Smooth muscle cell (in vitro differentiated cells): Measurements from ENCODE around the gene CDKN1B. TPM values are rescaled to one million over a fixed set of nuclear protein-coding genes. Genes with fewer than 3 reads are reported as not detected.

ENCODE experiments used
- DNase-seq: peaks from one replicate; lab custom pipeline; 2025; ENCODE audit not compliant: unreplicated experiment; lab: John Stamatoyannopoulos, UW
- H2AFZ ChIP-seq: fragments of 200-600 bp; sonication (generic); 2 replicates; pipeline ENCODE4 v1.6.0; 2016; ENCODE audit warnings: antibody characterized with exemption, low read depth, mild to moderate bottlenecking
- H3F3A ChIP-seq: fragments of 200-600 bp; sonication (generic); 2 replicates; pipeline ENCODE4 v1.6.0; 2017; ENCODE audit warnings: antibody characterized with exemption, low read depth
- H3K27ac ChIP-seq: fragments of 200-600 bp; sonication (generic); 2 replicates; pipeline ENCODE4 v1.5.1; 2016; ENCODE audit warnings: low read depth, mild to moderate bottlenecking
- H3K27me3 ChIP-seq: fragments of 200-600 bp; sonication (generic); 2 replicates; pipeline ENCODE4 v1.6.1; 2016; ENCODE audit warnings: low read depth, mild to moderate bottlenecking
- H3K36me3 ChIP-seq: fragments of 200-600 bp; sonication (generic); 2 replicates; pipeline ENCODE4 v1.5.1; 2016; ENCODE audit warnings: low read depth
- H3K4me1 ChIP-seq: fragments of 200-600 bp; sonication (generic); 2 replicates; pipeline ENCODE4 v1.5.1; 2016; ENCODE audit warnings: low read depth
- H3K4me2 ChIP-seq: fragments of 200-600 bp; sonication (generic); 2 replicates; pipeline ENCODE4 v1.6.0; 2016; ENCODE audit warnings: mild to moderate bottlenecking
- H3K4me3 ChIP-seq: fragments of 200-600 bp; sonication (generic); 2 replicates; pipeline ENCODE4 v1.5.1; 2016; ENCODE audit warnings: mild to moderate bottlenecking
- H3K79me2 ChIP-seq: fragments of 200-600 bp; sonication (generic); 2 replicates; pipeline ENCODE4 v1.6.0; 2016; ENCODE audit warnings: low read depth, mild to moderate bottlenecking
- H3K9ac ChIP-seq: fragments of 200-600 bp; sonication (generic); 2 replicates; pipeline ENCODE4 v1.6.0; 2016; ENCODE audit warnings: low read depth
- H3K9me3 ChIP-seq: fragments of 200-600 bp; sonication (generic); replicated peaks from 2 replicates; pipeline ENCODE4 v1.5.1; 2016; ENCODE audit warnings: low read depth
- H4K20me1 ChIP-seq: fragments of 200-600 bp; sonication (generic); 2 replicates; pipeline ENCODE4 v1.6.0; 2016; ENCODE audit warnings: low read depth
- WGBS: methylation state at CpG from one replicate; pipeline ENCODE4 v1.1.7; 2016; ENCODE audit warnings: low lambda C conversion rate; 5-methylcytosine and 5-hydroxymethylcytosine counted together
- polyA plus RNA-seq: library from polyadenylated mRNA; unstranded; fragments of >200 nt; fragmentation: Nextera tagmentation; extraction: Ambion mirVana; gene quantifications from 2 replicates; pipeline ENCODE4 v1.2.1, GENCODE V29; 2016
- total RNA-seq: library from RNA; depleted of rRNA; stranded (reverse); fragments of >200 nt; gene quantifications from 2 replicates; pipeline ENCODE4 v1.2.3, GENCODE V29; 2014
- TF ChIP-seq, protein P1 (sequence below): fragments of 200-600 bp; sonication (generic); IDR thresholded peaks from 2 replicates; pipeline ENCODE4 v1.5.1; 2017; ENCODE audit warnings: borderline replicate concordance, mild to moderate bottlenecking, antibody characterized with exemption; ENCODE audit not compliant: insufficient read depth, poor library complexity, severe bottlenecking

Gene CDKN1B
- total and polyA plus RNA-seq, 2 experiments from 2014 or later: 3.0 to 17.4 TPM

DNA sequence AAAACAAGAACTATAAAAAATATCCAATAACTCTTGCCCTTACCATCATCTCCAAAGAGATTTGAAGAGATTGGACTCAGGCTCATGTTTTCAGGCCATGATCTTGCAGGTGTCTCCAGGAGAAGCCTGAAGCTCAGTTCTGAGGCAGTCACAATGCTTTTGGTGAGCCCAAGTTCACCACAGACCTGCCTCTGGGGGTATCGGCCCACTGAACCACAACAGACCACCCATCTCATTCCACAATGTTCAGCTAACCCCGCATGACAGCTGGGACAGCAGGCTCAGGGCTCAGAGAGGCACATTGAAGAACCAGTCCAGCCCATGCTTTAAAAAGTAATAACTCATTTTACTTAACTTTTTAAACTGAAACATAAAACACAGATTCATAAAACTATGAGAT lies 40.0 kb downstream of the CDKN1B start:
- H4K20me1 ChIP-seq: no peaks in the 10 kb centered on the region
- H2AFZ ChIP-seq: no peak overlapping the region
- H3K9ac ChIP-seq: no peak overlapping the region
- no peak for DNase-seq
- TF ChIP-seq, protein P1, sequence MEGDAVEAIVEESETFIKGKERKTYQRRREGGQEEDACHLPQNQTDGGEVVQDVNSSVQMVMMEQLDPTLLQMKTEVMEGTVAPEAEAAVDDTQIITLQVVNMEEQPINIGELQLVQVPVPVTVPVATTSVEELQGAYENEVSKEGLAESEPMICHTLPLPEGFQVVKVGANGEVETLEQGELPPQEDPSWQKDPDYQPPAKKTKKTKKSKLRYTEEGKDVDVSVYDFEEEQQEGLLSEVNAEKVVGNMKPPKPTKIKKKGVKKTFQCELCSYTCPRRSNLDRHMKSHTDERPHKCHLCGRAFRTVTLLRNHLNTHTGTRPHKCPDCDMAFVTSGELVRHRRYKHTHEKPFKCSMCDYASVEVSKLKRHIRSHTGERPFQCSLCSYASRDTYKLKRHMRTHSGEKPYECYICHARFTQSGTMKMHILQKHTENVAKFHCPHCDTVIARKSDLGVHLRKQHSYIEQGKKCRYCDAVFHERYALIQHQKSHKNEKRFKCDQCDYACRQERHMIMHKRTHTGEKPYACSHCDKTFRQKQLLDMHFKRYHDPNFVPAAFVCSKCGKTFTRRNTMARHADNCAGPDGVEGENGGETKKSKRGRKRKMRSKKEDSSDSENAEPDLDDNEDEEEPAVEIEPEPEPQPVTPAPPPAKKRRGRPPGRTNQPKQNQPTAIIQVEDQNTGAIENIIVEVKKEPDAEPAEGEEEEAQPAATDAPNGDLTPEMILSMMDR: no peak
- H3K36me3 ChIP-seq: no peaks in the 10 kb centered on the region
- WGBS: 93% methylated on average over 2 of the region's 2 CpGs
- no peaks in the 10 kb centered on the region for H3K9me3 ChIP-seq
- no peak overlapping the region for H3K4me3 ChIP-seq
- H3K4me1 ChIP-seq: no peaks in the 10 kb centered on the region
- no peaks in the 10 kb centered on the region for H3K27me3 ChIP-seq
- H3K4me2 ChIP-seq: no peak overlapping the region
- no peaks in the 10 kb centered on the region for H3K79me2 ChIP-seq
- H3F3A ChIP-seq: no peaks in the 10 kb centered on the region
- no peak overlapping the region for H3K27ac ChIP-seq

DNA sequence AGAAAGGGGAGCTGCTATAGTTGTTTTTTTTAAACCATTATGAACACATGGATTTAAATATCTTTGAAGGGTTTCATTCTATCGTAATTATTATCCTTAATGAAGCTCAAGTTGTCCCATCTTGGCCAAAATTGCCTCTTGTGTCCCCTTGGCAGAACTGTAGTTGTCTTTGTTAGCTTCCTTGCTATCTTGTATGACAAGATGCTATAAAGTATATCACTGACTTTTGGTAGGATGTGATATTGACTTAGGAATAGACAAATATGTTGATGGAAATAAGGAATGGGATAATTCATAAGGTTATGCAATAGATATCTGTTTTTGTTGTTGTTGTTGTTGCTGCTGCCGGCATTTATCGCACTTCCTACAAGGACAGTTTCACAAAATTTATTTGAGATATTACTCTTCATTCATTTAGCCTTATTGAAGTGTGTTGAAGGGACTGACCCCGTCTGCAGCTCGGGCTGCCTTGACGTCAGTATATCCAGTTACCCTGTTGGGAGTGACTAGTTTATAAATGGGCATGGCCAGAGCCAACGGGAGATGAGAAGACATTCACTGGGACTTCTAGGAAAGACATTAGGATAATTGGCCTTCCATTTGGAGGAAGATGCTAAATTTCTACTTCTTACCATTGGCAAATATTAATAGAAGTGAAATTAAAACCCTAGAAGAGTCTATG lies 42.2 kb downstream of the CDKN1B start:
- Histone ChIP-seq H3K79me2 (no peaks in the 10 kb centered on the region), H3K27me3 (no peaks in the 10 kb centered on the region), H3K4me3 (no peak overlapping the region), H3K4me1 (no peaks in the 10 kb centered on the region), H4K20me1 (no peaks in the 10 kb centered on the region), H2AFZ (no peak overlapping the region), H3K27ac (no peak overlapping the region), H3K36me3 (no peaks in the 10 kb centered on the region), H3K4me2 (no peak overlapping the region), H3K9me3 (no peaks in the 10 kb centered on the region), H3F3A (no peaks in the 10 kb centered on the region), H3K9ac (no peak overlapping the region)
- TF ChIP-seq, protein P1: no peak
- DNase-seq: no peak
- WGBS: 89% methylated on average over 7 of the region's 7 CpGs

DNA sequence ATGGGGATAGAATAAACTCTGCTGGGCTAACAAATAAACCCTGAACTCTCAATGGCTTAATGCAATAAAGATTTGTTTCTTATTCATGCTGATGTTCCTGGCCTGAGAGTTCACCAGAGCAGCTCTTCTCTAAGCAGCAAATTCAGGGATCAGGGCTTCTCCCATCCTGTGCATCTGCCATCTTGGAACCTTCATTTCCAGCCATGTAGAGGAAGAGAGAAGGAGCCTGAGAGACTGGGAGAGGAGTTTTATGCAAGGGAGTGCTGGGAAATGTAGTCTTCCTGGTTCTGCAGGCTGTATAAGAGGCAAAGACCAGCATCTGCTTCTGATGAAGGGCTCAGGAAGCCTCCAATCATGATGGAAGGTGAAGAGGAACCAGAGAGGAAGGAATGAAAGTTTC lies 47.7 kb downstream of the CDKN1B start:
- Histone ChIP-seq H3K27me3 (no peaks in the 10 kb centered on the region), H2AFZ (no peak overlapping the region)
- no peak for DNase-seq

More for the DNA sequence above, 47.7 kb downstream of the CDKN1B start:
- no peaks in the 10 kb centered on the region for H3K79me2 ChIP-seq
- no peaks in the 10 kb centered on the region for H3K4me1 ChIP-seq
- no peaks in the 10 kb centered on the region for H4K20me1 ChIP-seq
- H3K9me3 ChIP-seq: no peaks in the 10 kb centered on the region
- H3K9ac ChIP-seq: no peak overlapping the region
- no peak overlapping the region for H3K27ac ChIP-seq
- no peak overlapping the region for H3K4me2 ChIP-seq
- TF ChIP-seq, protein P1: no peak
- no peak overlapping the region for H3K4me3 ChIP-seq
- no peaks in the 10 kb centered on the region for H3K36me3 ChIP-seq
- H3F3A ChIP-seq: no peaks in the 10 kb centered on the region
